Stimulated activated CD4-positive, alpha-beta T cell treated with anti-CD3 and anti-CD28 coated beads, Interleukin-2, amount 100 ng/mL, for 4 hours (primary cell): ENCODE results near the gene NKX1-1.
"Not testable (repeated sequence)": the region's sequence is repeated elsewhere in the genome, so short reads cannot be mapped to it uniquely, and the experiment has no call there.

Experiments used
- DNase-seq: peaks from one replicate; pipeline ENCODE4 v3.0.0-alpha.2; 2020; ENCODE audit warnings: low read depth

Gene NKX1-1

DNA sequence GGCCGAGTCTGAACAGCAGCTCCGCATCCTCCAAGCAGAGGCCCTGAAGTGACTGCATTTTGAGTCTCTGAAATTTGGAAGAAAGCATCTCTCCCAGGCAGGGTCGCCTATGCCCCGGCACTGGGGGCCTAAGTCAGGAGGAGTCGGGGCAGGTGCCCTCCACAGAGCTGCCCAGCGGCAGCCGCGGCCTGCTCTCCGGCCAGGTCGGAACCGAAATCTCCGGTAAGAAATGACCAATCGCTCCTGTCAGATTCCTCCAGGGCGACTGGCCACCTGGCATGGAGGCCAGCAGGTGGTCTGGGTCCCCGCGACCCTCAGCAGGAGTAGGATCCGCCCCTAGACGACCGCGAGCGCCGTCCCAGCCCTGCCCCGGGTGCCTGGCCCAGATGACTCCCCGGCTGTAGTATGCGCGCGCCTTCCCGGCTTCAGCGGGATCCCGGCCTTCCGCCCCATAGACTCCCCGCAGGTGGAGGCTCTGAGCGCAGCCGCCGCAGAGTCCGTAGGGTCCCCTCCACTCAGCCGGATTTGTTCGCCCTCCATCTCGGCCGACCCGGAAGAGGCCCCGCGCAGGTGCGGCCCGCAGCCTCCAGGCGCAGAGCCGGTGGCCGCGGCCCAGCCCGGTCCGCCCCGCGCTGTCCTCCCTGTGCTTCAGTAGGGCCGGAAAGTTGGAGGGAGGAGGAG lies 1.5 kb downstream of the NKX1-1 start:
- DNase-seq: no peak

DNA sequence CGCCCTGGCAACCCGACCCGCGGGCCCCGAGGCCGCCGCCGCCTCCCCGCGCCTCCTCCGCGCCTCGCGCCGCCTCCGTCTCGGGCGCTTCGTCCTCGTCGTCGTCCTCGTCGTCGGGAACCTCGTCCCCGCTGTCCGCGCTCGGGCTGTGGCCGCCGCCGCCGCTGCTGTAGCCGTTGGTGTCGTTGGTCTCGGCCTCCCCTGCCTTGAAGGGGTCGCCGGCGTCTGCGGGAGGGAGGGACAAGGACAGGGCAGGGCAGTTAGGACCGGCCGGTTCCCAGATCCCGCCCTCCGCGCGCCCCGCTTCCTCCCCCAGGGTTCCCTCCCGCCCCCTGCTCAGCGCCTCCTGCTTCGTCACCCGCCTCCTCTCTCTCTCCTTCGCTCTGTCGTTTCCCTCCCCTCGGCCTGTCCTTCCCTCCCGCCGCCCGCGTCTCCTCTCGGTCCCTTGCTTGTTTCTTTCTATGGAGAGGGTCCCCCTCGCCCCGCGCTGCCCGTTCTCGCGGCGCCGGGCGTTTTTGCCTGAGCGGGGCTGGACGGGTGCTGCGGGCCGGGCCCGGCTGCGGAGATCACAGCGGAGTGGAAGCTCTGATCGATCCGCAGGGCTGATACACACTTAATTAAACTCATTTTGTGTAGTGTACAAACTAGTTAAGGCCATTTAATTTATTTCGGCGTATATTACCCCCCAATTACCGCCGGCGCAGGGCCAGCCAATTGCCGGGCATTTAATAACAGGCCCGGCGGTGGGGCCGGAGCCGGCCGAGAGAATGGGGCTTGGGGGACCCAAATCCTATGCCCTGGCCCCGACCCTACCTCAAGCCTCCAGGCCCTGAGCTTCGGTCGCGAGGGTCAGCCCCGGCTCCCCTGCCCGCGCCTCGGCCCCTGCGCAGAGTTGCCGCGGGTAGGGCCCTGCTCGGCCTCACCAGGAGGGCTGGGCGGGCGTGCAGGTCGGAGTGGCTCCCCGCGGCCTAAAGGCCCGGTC lies 2.4 kb downstream of the NKX1-1 start:
- DNase-seq: peak; percentile 10

DNA sequence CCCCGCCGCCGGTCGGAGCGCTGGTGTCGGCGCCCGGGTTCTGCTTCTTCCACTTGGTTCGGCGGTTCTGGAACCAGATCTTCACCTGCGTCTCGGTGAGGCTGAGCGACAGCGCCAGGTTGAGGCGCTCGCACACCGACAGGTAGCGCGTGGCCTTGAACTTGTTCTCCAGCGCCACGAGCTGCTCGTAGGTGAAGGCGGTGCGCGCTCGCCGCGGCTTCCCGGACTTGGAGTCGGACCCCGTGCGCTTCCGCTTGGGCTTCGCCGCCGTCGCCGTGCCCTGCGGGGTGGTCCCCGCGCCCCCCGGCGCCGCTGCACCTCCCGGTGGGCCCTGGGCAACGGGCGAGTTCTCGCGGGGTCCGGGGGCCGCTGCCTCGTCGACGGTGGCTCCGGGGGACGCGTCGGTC lies 3.1 kb downstream of the NKX1-1 start:
- no peak for DNase-seq

DNA sequence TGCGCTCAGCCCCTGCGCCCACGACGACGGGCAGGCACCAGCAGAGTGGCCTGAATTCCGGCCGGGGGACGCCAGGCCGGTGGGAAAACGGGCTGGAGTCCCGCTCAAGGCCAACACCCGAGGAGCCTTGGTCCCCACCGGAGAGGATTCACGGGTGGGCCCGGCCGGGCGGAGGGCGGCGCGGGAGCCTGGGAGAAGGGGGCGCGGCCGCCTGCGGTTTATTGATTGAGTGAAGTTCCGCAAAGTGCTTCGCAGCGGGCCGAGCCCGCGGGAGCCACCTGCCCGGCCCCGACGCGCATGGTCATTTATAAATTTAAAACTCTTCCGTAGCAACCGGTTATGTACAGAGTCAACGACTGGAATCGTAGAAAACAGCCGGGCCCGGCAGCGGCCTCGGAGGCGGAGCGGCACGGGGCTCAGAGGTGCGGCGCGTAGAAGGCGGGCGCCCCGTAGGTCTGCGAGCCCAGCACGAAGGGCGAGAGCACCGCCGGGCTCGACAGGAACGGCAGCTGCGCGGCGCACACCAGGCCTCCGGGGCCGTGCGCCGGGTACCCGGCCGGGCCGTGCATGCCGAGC lies 3.6 kb downstream of the NKX1-1 start:
- no peak for DNase-seq

DNA sequence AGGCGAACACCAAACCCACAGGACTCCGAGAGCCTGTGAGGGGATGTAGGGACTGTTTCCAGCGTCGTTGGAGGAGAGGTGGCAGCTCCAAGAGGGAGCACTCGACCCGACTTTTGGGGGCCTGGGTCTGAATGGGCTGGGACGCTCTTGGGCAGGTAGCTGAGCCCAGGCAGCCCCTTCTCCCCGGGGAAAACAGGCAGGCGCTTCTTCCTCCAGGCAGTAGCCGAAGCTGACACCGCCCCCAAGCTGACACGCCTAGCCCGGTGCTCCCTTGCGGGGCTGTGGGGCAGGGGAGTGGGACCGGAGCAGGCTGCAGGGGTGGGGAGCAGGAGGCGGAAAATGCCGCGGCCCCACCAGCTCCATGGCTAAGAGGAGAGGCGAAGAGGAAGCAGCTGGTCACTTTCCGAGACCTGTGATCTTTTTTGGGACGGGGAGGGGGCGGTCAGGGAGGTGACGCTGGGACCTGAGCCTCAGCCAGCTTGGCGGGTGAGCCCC lies 4.2 kb downstream of the NKX1-1 start:
- DNase-seq: no peak

DNA sequence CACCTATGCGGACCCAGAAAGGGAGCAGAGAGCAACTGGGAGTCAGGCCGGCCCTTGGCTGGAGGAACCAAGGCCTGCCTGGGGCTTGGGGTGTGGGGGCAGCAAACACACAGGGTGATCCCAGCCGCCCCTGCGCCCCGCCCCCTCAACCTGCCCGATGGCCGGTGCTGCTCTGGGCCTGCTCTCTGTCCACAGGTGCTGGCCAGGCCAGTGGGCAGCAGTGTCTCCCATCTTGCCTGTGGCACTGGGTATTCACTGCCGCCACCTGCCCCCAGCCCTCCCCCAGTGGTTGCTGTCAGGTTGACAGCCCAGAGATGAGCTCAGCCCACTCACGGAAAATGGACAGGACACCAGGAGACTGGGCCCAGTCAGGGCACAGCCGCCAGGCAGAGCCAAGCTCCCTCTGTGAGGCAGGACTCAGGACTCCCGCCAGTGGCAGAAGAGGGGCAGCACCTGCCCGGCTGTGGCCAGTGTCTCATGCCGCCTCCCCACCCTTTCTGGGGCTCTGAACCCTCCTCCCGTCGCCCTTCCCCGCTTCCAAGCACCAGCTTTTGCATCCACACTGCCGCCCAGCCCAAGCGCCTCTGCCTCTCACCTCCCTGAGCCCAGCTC lies 4.7 kb downstream of the NKX1-1 start:
- no peak for DNase-seq

DNA sequence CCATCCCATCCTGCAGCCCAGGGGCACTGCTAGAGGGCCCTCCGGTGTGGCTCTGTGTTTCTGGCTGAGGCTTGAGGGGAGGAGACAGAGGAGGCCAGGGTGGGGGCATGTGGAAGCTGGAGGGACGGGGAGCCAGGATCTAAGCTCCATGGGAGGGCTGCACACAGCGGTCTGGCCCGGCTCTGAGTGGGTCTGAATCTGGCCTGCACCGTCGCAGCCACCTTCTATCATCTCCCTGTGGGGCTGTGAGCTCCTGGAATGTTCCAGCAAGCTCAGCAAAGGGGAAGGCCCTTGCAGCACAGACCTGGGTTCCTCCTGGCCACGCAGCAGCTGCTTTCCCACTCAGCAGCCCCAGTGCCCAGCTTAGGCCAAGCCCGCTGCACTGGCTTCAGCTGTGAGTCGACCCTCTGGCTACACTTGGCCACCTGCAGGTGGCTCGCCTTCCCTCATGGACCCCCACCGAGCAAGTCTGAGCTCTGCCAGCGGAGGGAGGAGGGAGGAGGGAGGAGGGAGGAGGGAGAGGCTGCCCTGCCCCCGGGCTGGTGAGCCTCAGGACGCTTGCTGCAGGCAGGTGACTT lies 5.3 kb downstream of the NKX1-1 start:
- DNase-seq: no peak

DNA sequence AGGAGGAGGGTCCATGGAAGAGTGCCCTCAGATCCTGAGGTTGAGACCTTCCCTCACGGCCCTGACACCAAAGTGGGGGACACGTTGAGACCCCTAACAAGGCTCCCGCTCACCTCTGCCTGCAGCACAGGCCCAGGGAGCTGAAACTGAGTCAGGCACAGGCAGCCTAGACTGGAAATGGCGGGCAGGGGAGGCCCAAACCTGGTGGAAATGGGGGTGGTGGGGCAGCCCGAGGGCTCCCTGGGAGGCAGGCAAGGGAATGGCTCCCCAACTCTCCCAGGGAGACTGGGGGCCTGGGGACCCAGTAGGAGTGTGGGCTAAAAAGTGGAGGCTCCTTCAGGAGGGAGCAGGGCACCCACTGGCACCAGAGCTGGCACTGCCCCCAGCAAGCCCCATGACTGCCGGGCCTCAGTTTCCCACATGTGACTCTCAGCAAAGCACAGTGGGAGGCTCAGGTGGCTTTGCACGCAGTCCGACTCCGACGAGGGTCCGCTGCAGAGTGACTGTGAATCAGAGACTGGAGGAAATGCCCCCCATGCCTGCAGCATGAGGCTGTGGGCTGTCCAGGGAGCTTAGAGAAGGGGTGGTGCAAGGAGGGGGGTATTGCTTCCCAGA lies 5.9 kb downstream of the NKX1-1 start:
- DNase-seq: no peak

DNA sequence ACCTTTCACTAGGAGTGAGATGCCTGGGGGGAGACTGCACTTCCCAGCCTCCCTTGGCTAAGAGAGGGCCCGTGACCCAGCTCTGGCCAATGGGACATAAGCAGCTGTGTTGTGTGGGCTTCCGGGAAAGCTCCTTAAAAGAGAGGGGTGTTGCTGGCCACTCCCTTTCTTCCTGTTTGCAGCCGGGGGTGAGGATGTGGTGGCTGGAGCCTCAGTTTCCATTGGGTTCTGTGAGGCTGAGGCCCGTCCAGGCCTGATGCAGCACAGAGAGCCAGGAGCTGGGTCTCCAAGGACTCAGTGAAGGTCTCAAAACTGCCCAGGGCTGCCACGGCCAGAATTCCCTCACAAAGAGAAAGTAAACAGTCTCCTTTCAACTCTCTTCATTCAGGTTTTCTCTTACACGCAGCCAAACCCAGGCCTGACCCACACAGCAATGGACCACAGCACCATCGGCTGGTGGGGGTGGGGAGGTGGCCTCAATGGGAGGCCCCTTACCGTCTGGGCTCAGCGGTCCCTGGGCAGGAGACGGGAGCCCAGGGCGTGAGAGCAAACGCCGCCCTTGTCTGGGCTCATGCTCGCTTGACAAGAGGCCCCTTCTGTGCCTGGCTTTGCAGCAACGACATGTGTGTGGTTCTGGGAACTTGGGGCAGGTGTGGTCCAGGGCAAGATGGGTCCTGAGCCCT lies 6.6 kb downstream of the NKX1-1 start:
- no peak for DNase-seq

DNA sequence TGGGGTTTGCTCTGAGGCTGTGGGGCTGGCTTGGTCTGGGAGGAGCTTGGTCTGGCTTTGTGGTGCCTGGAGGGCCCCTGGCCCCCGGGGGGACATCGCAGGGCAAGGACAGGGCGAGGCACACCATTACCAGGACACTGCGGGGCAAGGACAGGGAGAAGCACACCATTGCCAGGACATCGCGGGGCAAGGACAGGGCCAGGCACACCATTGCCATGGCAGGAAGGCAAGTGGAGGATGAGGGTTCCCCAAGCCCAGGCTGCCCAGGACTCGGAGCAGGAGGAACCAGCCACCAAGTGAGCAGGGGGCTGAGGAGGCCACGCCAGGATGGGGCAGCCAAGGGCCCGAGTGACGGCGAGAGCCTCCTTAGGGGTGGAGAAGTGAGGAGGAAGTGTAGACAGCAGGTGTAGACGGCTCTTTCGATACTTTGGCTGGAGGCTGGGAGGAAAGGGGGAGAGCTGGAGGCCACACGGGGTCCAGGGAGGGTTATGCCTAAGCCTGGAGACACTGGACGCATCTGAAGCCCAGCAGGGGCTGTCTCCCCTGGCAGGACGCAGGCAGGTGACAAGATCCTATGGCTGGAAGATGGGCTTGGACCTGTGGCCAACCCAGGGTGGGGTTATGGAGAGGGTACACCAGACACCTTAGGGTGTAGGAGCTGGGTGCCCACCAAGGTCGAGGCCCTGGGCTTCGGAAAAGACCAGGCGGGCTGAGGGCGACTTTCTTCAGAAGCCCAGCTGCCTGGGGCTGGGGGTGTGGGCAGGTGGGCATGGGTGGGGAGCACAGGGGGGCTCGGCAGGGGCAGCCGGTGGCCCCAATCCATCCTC lies 7.3 kb downstream of the NKX1-1 start:
- no peak for DNase-seq

DNA sequence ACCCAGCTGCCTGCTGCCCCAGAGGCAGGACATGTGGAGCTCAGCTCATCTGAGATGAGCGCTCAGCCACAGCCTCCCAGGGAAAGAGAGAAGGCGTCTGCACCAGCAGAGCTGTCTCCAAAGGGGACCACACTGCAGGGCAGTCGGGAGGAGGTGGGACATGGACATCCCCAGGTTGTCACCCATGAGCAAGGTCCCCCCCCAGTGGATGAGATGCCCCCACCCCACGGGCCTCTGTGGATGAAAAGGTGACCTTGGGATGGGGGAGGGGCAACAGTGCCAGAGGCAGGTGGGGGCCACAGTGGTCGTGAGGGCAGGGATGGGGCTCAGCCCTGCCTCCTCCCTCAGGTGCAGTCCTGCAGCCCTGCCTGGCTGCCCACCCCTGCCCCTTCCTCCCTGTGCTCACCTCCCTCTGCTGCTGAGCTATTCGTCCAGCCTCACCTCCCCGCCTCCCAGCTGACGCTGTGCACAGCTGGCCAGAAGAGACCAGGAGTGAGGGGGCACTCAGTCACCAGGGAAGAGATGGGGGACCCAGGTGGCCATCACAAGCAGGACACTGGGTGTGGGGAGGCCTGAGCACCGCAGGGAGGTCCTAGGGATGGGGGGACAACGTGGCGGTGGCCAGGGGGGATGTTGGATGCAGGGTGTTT lies 9.3 kb downstream of the NKX1-1 start:
- no peak for DNase-seq

DNA sequence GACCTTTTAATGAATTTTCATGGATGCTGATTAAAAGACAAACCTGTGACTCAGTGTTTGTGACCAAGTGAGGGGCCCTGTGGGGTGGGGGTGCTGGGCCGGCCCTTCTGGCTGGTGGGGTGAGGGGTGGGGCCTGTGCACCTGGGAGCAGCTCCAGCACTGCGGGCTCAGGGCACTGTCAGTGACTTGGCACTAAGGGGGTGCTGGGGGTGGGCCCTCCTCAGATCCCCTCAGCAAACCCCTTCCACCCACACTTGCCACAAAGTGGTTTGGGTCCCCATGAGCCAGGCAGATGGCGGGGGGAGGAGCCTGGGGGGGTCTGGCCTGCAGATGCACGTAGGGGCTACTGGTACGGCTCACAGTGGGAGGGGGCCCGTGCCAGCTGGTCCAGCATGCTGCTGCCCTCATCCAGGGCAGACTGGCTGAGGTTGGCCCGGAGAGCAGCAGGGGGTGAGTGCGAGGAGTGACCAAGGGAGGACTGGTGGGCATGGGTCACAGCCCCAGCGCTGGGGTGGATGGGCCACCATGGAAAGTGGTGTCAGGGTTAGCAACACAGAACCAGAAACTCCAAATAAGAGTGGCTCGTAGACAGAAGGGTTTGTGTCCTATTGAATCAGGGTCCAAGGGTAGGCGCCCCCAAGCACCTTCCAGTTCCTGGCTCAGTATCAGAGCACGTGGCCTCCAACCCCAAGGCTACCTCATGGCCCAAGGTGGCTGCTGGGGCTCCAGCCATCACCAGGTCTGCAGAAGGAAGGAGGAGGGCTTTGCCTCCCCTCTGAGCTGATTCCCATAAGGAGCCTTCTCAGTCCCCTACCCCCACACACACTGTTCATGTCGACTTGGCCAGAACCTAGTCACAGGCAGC lies 10.1 kb downstream of the NKX1-1 start:
- no peak for DNase-seq

DNA sequence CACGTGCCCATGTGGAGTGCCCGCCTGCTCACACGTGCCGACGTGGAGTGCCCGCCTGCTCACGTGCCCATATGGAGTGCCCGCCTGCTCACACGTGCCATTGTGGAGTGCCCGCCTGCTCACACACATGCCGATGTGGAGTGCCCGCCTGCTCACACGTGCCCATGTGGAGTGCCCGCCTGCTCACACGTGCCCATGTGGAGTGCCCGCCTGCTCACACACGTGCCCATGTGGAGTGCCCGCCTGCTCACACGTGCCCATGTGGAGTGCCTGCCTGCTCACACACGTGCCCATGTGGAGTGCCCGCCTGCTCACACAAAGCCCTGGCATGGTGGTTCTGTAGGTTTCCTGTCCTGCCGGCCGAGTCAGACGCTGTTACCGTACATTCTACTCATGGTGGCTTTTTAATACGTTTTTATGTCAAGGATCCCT lies 10.8 kb downstream of the NKX1-1 start:
- not testable (repeated sequence) for DNase-seq

DNA sequence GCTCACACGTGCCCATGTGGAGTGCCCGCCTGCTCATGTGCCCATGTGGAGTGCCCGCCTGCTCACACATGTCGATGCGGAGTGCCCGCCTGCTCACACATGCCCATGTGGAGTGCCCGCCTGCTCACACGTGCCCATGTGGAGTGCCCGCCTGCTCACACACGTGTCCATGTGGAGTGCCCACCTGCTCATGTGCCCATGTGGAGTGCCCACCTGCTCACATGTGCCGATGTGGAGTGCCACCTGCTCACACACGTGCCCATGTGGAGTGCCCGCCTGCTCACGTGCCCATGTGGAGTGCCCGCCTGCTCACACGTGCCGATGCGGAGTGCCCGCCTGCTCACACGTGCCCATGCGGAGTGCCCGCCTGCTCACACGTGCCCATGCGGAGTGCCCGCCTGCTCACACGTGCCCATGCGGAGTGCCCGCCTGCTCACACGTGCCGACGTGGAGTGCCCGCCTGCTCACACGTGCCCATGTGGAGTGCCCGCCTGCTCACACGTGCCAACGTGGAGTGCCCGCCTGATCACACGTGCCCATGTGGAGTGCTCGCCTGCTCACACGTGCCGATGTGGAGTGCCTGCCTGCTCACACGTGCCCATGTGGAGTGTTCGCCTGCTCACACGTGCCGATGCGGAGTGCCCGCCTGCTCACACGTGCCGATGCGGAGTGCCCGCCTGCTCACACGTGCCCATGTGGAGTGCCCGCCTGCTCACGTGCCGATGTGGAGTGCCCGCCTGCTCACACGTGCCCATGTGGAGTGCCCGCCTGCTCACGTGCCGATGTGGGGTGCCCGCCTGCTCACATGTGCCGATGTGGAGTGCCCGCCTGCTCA lies 11.5 kb downstream of the NKX1-1 start:
- not testable (repeated sequence) for DNase-seq

DNA sequence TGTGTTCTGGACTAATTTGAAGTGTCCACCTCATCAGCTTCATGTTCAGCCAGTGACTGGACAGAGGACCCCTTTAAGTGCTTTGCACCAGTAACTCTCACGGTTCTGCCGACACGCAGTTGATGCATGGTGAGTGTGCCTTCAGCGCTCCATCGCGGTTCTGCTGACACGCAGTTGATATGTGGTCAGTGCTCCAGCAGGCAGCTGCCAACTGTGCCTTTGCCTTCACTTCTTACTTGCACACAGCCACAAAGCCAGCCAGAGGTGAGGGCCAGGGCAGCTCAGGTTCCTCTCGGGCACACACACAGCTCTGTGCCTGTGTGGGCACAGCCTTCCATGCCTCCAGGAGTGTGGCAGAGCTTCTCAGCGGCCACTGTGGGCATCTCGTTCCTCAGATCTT lies 12.4 kb downstream of the NKX1-1 start:
- no peak for DNase-seq

DNA sequence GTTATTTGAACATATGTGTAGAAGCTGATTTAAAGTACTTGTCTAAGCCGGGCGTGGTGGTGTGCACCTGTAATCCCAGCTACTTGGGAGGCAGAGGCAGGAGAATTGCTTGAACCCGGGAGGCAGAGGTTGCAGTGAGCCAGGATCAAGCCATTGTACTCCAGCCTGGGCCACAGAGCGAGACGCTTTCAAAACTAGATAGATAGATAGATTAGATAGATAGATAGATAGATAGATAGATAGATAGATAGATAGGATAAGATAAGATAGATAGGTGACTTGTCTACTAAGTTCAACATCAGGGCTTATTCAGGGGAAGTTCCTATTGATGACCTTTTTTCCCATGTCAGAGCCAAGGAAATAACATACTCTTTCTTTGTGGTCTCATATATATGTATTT lies 12.9 kb downstream of the NKX1-1 start:
- DNase-seq: not testable (repeated sequence)
